HG03025 (cell line): ENCODE measurements around the gene LORICRIN.

Source experiments
- ATAC-seq: cut with Tn5 transposase; IDR thresholded peaks from one replicate; pipeline ENCODE4 v1.9.1; 2021; ENCODE audit warnings: mild to moderate bottlenecking, moderate library complexity; ENCODE audit not compliant: unreplicated experiment, low FRiP score

The LORICRIN gene

GRCh38 chr1:153293851-153294250 lies 34.4 kb downstream of the LORICRIN start:
- ATAC-seq: no peak

- no peak for ATAC-seq
Measured at GRCh38 chr1:153302308-153302707, 42.8 kb downstream of the LORICRIN start.

- no peak for ATAC-seq
Measured at GRCh38 chr1:153305682-153306081, 46.2 kb downstream of the LORICRIN start.

- no peak for ATAC-seq
Measured at GRCh38 chr1:153306303-153307220, 47.1 kb downstream of the LORICRIN start.

- no peak for ATAC-seq
Measured at GRCh38 chr1:153307221-153307600, 47.7 kb downstream of the LORICRIN start.

GRCh38 chr1:153308540-153308939 lies 49.1 kb downstream of the LORICRIN start:
- ATAC-seq: no peak

- no peak for ATAC-seq
Measured at GRCh38 chr1:153309441-153309840, 50.0 kb downstream of the LORICRIN start.

- no peak for ATAC-seq
Measured at GRCh38 chr1:153310526-153310925, 51.0 kb downstream of the LORICRIN start.
